Coronary artery (tissue), 2 donors: ENCODE measurements around the gene TAF11.

Experiments used
- DNase-seq: peaks from one replicate; pipeline ENCODE4 v3.0.0-alpha.2; 2017; ENCODE audit warnings: low spot score
- H3K27ac ChIP-seq, 2 donors: fragments of 200-600 bp; sonication (generic); one replicate each; pipeline ENCODE4 v1.5.1; 2016 to 2019
- H3K4me3 ChIP-seq: fragments of 200-600 bp; sonication (generic); 2 replicates; pipeline ENCODE4 v1.5.1; 2016; ENCODE audit warnings: mild to moderate bottlenecking, moderate library complexity
- CTCF ChIP-seq: fragments of 200-600 bp; sonication (generic); IDR thresholded peaks from one replicate; pipeline ENCODE4 v1.5.1; 2019; ENCODE audit warnings: antibody characterized with exemption

Gene TAF11

DNA sequence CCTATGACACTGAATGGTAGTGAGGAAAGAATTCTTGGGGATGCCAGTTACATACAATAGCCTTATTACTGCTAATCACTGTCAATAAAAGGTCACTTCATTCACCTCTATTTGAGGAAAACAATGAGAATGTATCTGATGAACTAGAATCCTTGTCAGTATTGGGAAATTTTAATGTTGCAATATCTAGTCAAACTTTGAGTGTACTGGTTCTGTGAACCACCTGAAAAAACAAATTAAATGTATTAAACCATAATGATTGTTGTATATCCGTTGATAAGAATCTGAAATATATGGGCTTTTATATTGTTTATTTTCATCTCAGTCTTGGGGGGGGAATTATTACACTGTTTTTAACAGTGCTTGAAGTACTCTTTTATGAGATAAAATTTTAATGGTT lies 10.6 kb downstream of the TAF11 start:
- no peak overlapping the region for H3K4me3 ChIP-seq
- no peak for DNase-seq
- no peak overlapping the region for H3K27ac ChIP-seq
- TF ChIP-seq CTCF: no peak

DNA sequence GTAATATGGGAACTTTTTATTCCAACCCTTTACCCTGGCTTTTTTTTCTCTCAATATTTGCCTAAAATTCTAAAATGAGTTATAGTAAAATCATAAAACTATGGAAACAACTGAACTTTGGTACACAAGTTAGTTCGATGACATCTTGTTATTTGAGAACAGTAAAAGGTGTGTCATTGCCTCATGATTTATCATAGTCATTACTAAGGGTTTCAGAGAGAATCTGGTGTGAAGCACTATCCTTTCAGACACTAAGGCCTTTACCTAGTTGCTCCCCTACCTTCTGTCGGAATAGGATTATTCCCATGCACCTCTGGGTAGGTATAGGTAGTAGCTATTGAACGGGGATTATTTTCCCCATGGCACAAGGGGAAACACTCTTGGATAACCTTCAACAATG lies 11.4 kb downstream of the TAF11 start:
- no peak overlapping the region for H3K4me3 ChIP-seq
- TF ChIP-seq CTCF: no peak
- no peak overlapping the region for H3K27ac ChIP-seq
- no peak for DNase-seq

DNA sequence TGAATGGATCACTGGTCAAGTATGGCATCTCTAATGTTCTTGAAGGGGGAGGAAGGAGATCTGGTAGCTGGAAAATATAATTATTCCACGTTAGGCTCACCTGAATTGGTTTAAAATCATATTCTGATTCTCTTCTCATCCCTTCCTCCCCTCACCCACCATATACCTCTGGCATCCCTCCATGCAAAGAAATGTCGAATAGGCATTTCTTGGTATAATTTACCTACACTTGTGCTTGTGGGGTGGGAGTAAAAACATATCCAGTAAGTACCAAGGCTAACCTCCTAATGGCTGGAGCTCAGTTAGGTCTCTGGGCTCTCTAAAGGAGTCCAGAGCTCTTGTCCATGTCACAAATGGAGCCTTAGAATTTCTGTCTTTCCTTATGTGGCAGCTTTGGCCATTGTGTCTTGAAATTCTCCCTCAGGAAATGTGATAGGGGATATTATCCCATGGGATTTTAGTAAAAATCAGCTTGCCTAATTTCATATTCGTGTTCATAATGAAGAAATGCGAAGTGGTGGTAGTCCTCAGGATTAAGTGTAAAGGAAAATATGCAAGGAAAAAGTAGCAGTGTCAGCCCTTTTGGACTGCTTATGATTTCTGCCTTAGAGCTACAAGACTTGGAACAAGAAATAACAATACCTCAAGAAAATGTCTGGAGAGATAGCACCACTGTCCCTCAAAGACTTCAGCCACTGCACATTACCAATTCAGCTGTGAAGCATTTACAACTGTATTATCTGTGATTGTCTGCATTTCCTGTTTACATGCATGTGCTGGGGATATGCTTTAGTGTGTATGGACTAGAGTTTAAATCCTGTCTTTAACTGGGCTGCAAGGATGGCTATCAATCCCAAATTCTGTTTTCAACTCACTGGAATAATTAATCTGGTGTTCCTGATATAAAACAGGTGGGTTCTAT lies 12.3 kb downstream of the TAF11 start:
- Histone ChIP-seq H3K4me3 (no peak overlapping the region), H3K27ac (no peak overlapping the region)
- no peak for DNase-seq
- TF ChIP-seq CTCF: no peak

- no peak overlapping the region for H3K4me3 ChIP-seq
- TF ChIP-seq CTCF: no peak
- DNase-seq: no peak
- no peak overlapping the region for H3K27ac ChIP-seq
Observed at GRCh38 chr6:34872332-34872731, 15.5 kb downstream of the TAF11 start.

- Histone ChIP-seq H3K27ac (no peak overlapping the region), H3K4me3 (no peak overlapping the region)
- no peak for DNase-seq
- TF ChIP-seq CTCF: no peak
Observed at GRCh38 chr6:34871853-34872252, 16.0 kb downstream of the TAF11 start.

DNA sequence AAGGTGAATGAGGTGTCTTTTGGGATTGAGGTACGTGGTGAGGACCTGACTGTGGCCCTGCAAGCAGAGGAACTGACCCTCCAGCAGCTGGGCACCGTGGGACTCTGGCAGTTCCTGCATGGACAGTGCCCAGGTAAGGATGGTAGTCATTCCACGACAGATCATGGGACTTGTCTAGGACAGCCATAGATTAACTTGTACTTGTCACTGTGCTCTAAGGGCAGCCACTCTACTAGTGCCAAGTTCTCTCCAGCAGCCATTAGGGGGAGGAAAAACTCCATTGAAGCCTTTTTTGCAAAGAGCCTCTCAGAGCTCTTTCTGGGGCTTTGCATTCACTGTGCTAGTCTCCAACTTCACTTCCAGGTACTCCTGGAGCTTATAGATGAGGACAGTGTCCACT lies 20.4 kb downstream of the TAF11 start:
- TF ChIP-seq CTCF: no peak
- no peak for DNase-seq
- H3K27ac ChIP-seq: no peak overlapping the region
- H3K4me3 ChIP-seq: no peak overlapping the region

DNA sequence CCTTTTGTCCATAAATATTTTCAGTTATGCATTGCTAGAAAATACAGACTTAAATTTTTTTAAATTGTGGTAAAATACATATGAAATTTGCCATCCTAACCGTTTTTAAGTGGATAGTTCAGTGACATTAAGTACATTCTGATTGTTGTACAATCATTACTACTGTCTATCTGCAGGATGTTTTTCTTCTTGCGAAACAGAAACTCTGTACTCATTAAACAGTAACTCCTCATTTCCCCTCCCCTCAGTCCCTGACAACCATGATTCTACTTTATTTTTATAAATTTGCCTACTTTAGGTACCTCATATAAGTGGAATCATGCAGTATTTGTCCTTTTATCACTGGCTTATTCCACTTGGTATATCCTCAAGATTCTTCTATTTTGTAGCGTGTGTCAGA lies 21.3 kb downstream of the TAF11 start:
- no peak overlapping the region for H3K4me3 ChIP-seq
- DNase-seq: no peak
- no peak for TF ChIP-seq CTCF
- H3K27ac ChIP-seq: no peak overlapping the region
